Measurements from ENCODE around the gene CST8. TPM values are rescaled to one million over a fixed set of nuclear protein-coding genes. Genes with fewer than 3 reads are reported as not detected.

Gene CST8
- total RNA-seq, 1 experiment from 2014 or later: not detected

- Mint-ChIP-seq H3K27me3 (ENCODE audit: low read depth) (peaks cover 8% of the 10 kb centered on the region; the same call in 1 of the 2 replicates), H3K4me1 (peaks cover 47 to 48% of the 10 kb centered on the region in 2 experiments), H3K9me3 (peaks cover 27 to 31% of the 10 kb centered on the region in 2 experiments), H3K27ac (no peak overlapping the region), H3K4me3 (no peak overlapping the region; a peak in 1 of 5 replicates), H3K36me3 (ENCODE audit: insufficient read depth in 1 of 3, low read depth in 3 of 3) (peaks cover 23 to 32% (median 26%) of the 10 kb centered on the region in 3 experiments)
- H2BK15ac ChIP-seq (ENCODE audit: low read depth, low read length): no peak overlapping the region
- peaks cover 3% of the 10 kb centered on the region; the same call in 1 of the 2 replicates for H3K4me1 ChIP-seq (ENCODE audit: insufficient read depth, low read length)
- H3K79me1 ChIP-seq (ENCODE audit: insufficient read depth, low read depth, low read length, poor library complexity, severe bottlenecking): no peaks in the 10 kb centered on the region
- H3K9ac ChIP-seq (ENCODE audit: extremely low read depth, insufficient read length, low read length): no peak overlapping the region
- no peaks in the 10 kb centered on the region for H3K9me3 ChIP-seq (ENCODE audit: control insufficient read depth, low read depth, low read length)
- DNase-seq: peak; percentile 40
- H4K20me1 ChIP-seq (ENCODE audit: control insufficient read depth, insufficient read depth, insufficient read length): no peaks in the 10 kb centered on the region
- no peak overlapping the region for H3T11ph ChIP-seq (ENCODE audit: low read length)
- no peak overlapping the region for H3K18ac ChIP-seq (ENCODE audit: insufficient read length, low read depth, low read length)
- H3K23ac ChIP-seq (ENCODE audit: insufficient read length, low read depth, low read length): no peak overlapping the region
- no peak overlapping the region for H3K4me2 ChIP-seq (ENCODE audit: insufficient read depth, insufficient read length, low read length)
- no peak overlapping the region for H2BK12ac ChIP-seq (ENCODE audit: insufficient read length, low read depth, low read length)
- H4K91ac ChIP-seq (ENCODE audit: insufficient read length, low read depth, low read length): no peak overlapping the region
- no peak overlapping the region for H4K5ac ChIP-seq (ENCODE audit: insufficient read length, low read depth, low read length)
- no peaks in the 10 kb centered on the region for H3K27me3 ChIP-seq (ENCODE audit: insufficient read depth, low read length)
- WGBS (ENCODE audit: extremely low coverage, insufficient read length, low lambda C conversion rate): no CpG with 5 or more reads among the region's 1 CpG
- TF ChIP-seq, protein P1, sequence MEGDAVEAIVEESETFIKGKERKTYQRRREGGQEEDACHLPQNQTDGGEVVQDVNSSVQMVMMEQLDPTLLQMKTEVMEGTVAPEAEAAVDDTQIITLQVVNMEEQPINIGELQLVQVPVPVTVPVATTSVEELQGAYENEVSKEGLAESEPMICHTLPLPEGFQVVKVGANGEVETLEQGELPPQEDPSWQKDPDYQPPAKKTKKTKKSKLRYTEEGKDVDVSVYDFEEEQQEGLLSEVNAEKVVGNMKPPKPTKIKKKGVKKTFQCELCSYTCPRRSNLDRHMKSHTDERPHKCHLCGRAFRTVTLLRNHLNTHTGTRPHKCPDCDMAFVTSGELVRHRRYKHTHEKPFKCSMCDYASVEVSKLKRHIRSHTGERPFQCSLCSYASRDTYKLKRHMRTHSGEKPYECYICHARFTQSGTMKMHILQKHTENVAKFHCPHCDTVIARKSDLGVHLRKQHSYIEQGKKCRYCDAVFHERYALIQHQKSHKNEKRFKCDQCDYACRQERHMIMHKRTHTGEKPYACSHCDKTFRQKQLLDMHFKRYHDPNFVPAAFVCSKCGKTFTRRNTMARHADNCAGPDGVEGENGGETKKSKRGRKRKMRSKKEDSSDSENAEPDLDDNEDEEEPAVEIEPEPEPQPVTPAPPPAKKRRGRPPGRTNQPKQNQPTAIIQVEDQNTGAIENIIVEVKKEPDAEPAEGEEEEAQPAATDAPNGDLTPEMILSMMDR (conservative IDR thresholded peaks at IDR 0.05): no peak
- no peak overlapping the region for H2BK20ac ChIP-seq (ENCODE audit: low read depth, low read length, poor library complexity, severe bottlenecking)
- no peaks in the 10 kb centered on the region for H3K79me2 ChIP-seq (ENCODE audit: insufficient read depth, low read length)
- no peak overlapping the region for H2AFZ ChIP-seq (ENCODE audit: low read length)
- no peak overlapping the region for H2AK5ac ChIP-seq (ENCODE audit: insufficient read length, low read length)
- H3K23me2 ChIP-seq (ENCODE audit: insufficient read length, low read depth, low read length, poor library complexity, severe bottlenecking): no peaks in the 10 kb centered on the region
- no peak overlapping the region for H3K14ac ChIP-seq (ENCODE audit: insufficient read depth, low read length)
- H3K56ac ChIP-seq (ENCODE audit: insufficient read length, low read depth, low read length): no peak overlapping the region
- H2BK120ac ChIP-seq (ENCODE audit: low read depth, low read length, poor library complexity, severe bottlenecking): no peak overlapping the region
- no peak overlapping the region for H4K8ac ChIP-seq (replicated peaks; ENCODE audit: insufficient read length, low read depth, low read length)
- no peak overlapping the region for H2BK5ac ChIP-seq (ENCODE audit: insufficient read length, low read length)
- H3K27ac ChIP-seq (ENCODE audit: insufficient read length, low read depth, low read length): no peak overlapping the region
- H3K4ac ChIP-seq (ENCODE audit: low read depth, low read length): no peak overlapping the region
Observed at GRCh38 chr20:23528867-23529431, 38.0 kb downstream of the CST8 start.
